ENCODE measurements around the gene DMKN. TPM values are rescaled to one million over a fixed set of nuclear protein-coding genes. Genes with fewer than 3 reads are reported as not detected.

Gene DMKN, protein sequence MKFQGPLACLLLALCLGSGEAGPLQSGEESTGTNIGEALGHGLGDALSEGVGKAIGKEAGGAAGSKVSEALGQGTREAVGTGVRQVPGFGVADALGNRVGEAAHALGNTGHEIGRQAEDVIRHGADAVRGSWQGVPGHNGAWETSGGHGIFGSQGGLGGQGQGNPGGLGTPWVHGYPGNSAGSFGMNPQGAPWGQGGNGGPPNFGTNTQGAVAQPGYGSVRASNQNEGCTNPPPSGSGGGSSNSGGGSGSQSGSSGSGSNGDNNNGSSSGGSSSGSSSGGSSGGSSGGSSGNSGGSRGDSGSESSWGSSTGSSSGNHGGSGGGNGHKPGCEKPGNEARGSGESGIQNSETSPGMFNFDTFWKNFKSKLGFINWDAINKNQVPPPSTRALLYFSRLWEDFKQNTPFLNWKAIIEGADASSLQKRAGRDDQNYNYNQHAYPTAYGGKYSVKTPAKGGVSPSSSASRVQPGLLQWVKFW
- 11.3 TPM for polyA plus RNA-seq (2013, experiment 1 of 2)
- polyA plus RNA-seq (2013, experiment 2 of 2) = 11.6 TPM

DNA sequence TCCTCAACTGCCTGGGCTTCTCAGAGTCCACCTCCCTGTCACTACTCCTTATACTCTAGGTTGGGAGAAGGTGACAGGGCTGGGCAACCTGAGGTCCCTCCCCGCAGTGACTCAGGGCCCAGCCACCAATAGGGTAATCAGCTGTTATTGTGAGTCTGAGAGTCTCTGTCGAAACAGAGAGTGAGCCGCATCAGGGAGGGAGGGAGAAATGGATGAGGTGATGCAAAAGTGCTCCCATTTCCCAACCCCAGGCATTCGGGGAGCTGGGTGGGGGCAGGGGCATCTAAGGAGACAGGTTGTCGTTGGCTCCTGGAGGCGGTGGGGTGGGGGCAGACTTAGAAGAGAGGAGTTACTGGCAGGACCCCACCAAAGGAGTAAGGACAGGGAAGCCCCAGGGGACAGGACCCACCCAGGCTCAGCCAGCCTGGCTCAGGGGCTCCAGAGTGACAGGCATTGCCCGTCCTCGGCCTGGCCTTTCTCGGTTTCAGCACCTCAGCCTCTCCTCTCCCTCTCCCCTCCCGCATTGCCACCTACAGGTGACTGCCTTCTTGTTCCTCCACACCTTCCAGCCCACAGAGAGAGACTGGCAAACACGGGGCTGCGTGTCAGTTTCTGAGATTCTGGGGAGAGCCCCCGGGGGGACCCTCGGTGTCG, at the start of gene DMKN:
Gene DMKN (minus strand): TSS at position 22 of the 654 bp plus-strand sequence. CDS start 174 bp downstream, outside the sequence.
- no peak within 1 kb of the TSS for H2BK120ac ChIP-seq (ENCODE audit: low read depth, low read length)
- peak within 1 kb of the TSS; percentile 15 for H4K8ac ChIP-seq (ENCODE audit: low read length)
- peak within 1 kb of the TSS in 1 of 2 experiments; percentile 60 for H3K4me3 ChIP-seq (ENCODE audit: insufficient read depth in 1 of 2, low read depth in 1 of 2, low read length in 2 of 2)
- H2BK15ac ChIP-seq (ENCODE audit: low read depth, poor library complexity, severe bottlenecking) = peak within 1 kb of the TSS; percentile 60
- peak within 1 kb of the TSS in 1 of 2 experiments; percentile 47 for H2BK12ac ChIP-seq (ENCODE audit: low read length in 2 of 2)
- peak; percentile 71 for DNase-seq
- no peak within 1 kb of the TSS for H3K27ac ChIP-seq (ENCODE audit: low read length, poor library complexity, severe bottlenecking)
- H2AFZ ChIP-seq (ENCODE audit: low read depth, low read length) = no peak within 1 kb of the TSS
- H2AK5ac ChIP-seq (ENCODE audit: low read length, severe bottlenecking) = no peak within 1 kb of the TSS
- WGBS = 23% methylated on average over 15 of the region's 15 CpGs
- H3K36me3 ChIP-seq (ENCODE audit: control insufficient read depth in 1 of 2, insufficient read depth in 2 of 2, low read depth in 1 of 2, low read length in 2 of 2) = no peaks in the 10 kb centered on the region
- H3K79me1 ChIP-seq (replicated peaks; ENCODE audit: low read length, poor library complexity, severe bottlenecking) = no peaks in the 10 kb centered on the region
- no peak within 1 kb of the TSS for H3K23ac ChIP-seq (ENCODE audit: low read length in 2 of 2)
- no peaks in the 10 kb centered on the region for H3K9me3 ChIP-seq (ENCODE audit: control insufficient read depth, low read length)
- peak within 1 kb of the TSS in 1 of 2 experiments; percentile 41 for H3K18ac ChIP-seq (ENCODE audit: low read depth in 1 of 2, low read length in 2 of 2)
- no peak within 1 kb of the TSS for H3K4me2 ChIP-seq (ENCODE audit: low read length, poor library complexity, severe bottlenecking)
- peaks cover 18% of the 10 kb centered on the region for H3K4me1 ChIP-seq (ENCODE audit: control insufficient read depth, insufficient read depth, low read depth, low read length)
- no peak within 1 kb of the TSS for H4K91ac ChIP-seq (ENCODE audit: low read length)
- H2BK5ac ChIP-seq (ENCODE audit: low read depth, low read length, poor library complexity, severe bottlenecking) = no peak within 1 kb of the TSS
- peak within 1 kb of the TSS in 1 of 2 experiments; percentile 35 for H3K14ac ChIP-seq (ENCODE audit: low read length in 2 of 2)
- H3K9ac ChIP-seq (ENCODE audit: low read length) = peak within 1 kb of the TSS; percentile 74
- peaks cover 23 to 56% of the 10 kb centered on the region in 2 experiments for H3K27me3 ChIP-seq (ENCODE audit: control insufficient read depth in 1 of 2, insufficient read depth in 1 of 2, low read length in 2 of 2)
- H3K4ac ChIP-seq (ENCODE audit: low read depth in 1 of 2, low read length in 2 of 2) = no peak within 1 kb of the TSS

DNA sequence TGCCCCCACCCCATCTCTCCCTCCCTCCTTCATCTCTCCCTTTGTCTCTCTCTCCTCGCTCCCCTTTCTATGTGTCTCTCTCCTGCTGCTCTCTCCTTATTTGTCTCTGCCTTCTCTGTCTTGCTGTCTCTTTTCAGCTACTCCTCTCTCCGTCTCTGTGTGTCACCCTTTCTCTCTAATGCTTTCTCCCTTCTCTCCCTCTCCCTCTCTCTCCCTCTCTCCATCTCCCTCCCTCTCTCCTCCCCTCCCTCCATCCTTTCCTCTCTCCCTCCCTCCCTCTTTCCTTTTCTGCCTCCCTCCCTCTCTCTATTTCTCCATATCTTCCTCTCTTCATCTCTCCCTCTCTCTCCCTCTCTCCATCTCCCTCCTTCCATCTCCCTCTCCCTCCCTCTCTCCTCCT, 49.3 kb upstream of the DMKN start:
- Histone ChIP-seq H2BK15ac (ENCODE audit: low read depth, poor library complexity, severe bottlenecking) (no peak overlapping the region), H3K27me3 (ENCODE audit: control insufficient read depth in 1 of 2, insufficient read depth in 1 of 2, low read length in 2 of 2) (peaks cover 24 to 76% of the 10 kb centered on the region in 2 experiments), H4K8ac (ENCODE audit: low read length) (no peak overlapping the region), H3K4ac (ENCODE audit: low read depth in 1 of 2, low read length in 2 of 2) (no peak overlapping the region), H3K23ac (ENCODE audit: low read length in 2 of 2) (no peak overlapping the region), H3K9me3 (ENCODE audit: control insufficient read depth, low read length) (no peaks in the 10 kb centered on the region), H3K36me3 (ENCODE audit: control insufficient read depth in 1 of 2, insufficient read depth in 2 of 2, low read depth in 1 of 2, low read length in 2 of 2) (no peaks in the 10 kb centered on the region), H3K79me1 (replicated peaks; ENCODE audit: low read length, poor library complexity, severe bottlenecking) (no peaks in the 10 kb centered on the region), H3K18ac (ENCODE audit: low read depth in 1 of 2, low read length in 2 of 2) (no peak overlapping the region), H2AK5ac (ENCODE audit: low read length, severe bottlenecking) (no peak overlapping the region), H4K91ac (ENCODE audit: low read length) (no peak overlapping the region), H2BK5ac (ENCODE audit: low read depth, low read length, poor library complexity, severe bottlenecking) (no peak overlapping the region), H3K4me1 (ENCODE audit: control insufficient read depth, insufficient read depth, low read depth, low read length) (peaks cover 8% of the 10 kb centered on the region), H3K14ac (ENCODE audit: low read length in 2 of 2) (no peak overlapping the region), H3K9ac (ENCODE audit: low read length) (no peak overlapping the region), H3K27ac (ENCODE audit: low read length, poor library complexity, severe bottlenecking) (no peak overlapping the region), H3K4me2 (ENCODE audit: low read length, poor library complexity, severe bottlenecking) (no peak overlapping the region), H3K4me3 (ENCODE audit: insufficient read depth in 1 of 2, low read depth in 1 of 2, low read length in 2 of 2) (no peak overlapping the region), H2AFZ (ENCODE audit: low read depth, low read length) (no peak overlapping the region), H2BK120ac (ENCODE audit: low read depth, low read length) (no peak overlapping the region), H2BK12ac (ENCODE audit: low read length in 2 of 2) (no peak overlapping the region)
- no peak for DNase-seq
- 55% methylated on average over 2 of the region's 2 CpGs for WGBS

DNA sequence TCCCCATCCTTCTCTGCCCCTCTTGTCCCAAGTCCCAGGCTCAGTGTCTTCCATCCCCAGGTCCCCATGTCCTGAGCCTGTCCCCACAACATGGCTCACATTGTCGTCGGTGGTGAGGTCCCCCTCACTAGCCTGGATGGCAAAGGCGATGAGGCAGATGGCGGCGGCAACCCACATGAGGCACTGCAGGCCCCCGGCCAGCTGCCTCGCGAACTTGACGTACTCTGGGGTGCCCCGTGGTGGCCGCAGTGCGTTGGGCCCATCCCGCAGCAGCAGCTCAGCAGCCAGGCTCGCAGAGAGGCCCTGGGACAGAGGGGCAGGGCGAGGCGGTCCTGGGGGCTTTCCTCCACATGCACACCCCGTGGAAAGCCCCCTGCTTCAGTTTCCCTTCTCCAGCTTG, 48.9 kb upstream of the DMKN start:
- 64% methylated on average over 17 of the region's 17 CpGs for WGBS
- no peak overlapping the region for H3K4ac ChIP-seq (ENCODE audit: low read depth in 1 of 2, low read length in 2 of 2)
- no peak overlapping the region for H4K8ac ChIP-seq (ENCODE audit: low read length)
- no peak overlapping the region for H3K27ac ChIP-seq (ENCODE audit: low read length, poor library complexity, severe bottlenecking)
- H4K91ac ChIP-seq (ENCODE audit: low read length) = no peak overlapping the region
- peak overlapping the region in 1 of 2 experiments; percentile 33 for H3K4me3 ChIP-seq (ENCODE audit: insufficient read depth in 1 of 2, low read depth in 1 of 2, low read length in 2 of 2)
- H3K18ac ChIP-seq (ENCODE audit: low read depth in 1 of 2, low read length in 2 of 2) = no peak overlapping the region
- H3K36me3 ChIP-seq (ENCODE audit: control insufficient read depth in 1 of 2, insufficient read depth in 2 of 2, low read depth in 1 of 2, low read length in 2 of 2) = no peaks in the 10 kb centered on the region
- no peak overlapping the region for H2AFZ ChIP-seq (ENCODE audit: low read depth, low read length)
- no peak overlapping the region for H2BK120ac ChIP-seq (ENCODE audit: low read depth, low read length)
- peaks cover 24 to 76% of the 10 kb centered on the region in 2 experiments for H3K27me3 ChIP-seq (ENCODE audit: control insufficient read depth in 1 of 2, insufficient read depth in 1 of 2, low read length in 2 of 2)
- H3K4me2 ChIP-seq (ENCODE audit: low read length, poor library complexity, severe bottlenecking) = no peak overlapping the region
- no peak overlapping the region for H2AK5ac ChIP-seq (ENCODE audit: low read length, severe bottlenecking)
- H3K9ac ChIP-seq (ENCODE audit: low read length) = no peak overlapping the region
- H3K9me3 ChIP-seq (ENCODE audit: control insufficient read depth, low read length) = no peaks in the 10 kb centered on the region
- no peak for DNase-seq
- no peak overlapping the region for H2BK5ac ChIP-seq (ENCODE audit: low read depth, low read length, poor library complexity, severe bottlenecking)
- H3K23ac ChIP-seq (ENCODE audit: low read length in 2 of 2) = no peak overlapping the region
- no peak overlapping the region for H2BK12ac ChIP-seq (ENCODE audit: low read length in 2 of 2)
- no peak overlapping the region for H2BK15ac ChIP-seq (ENCODE audit: low read depth, poor library complexity, severe bottlenecking)
- H3K14ac ChIP-seq (ENCODE audit: low read length in 2 of 2) = peak overlapping the region in 1 of 2 experiments; percentile 56
- peaks cover 11% of the 10 kb centered on the region for H3K4me1 ChIP-seq (ENCODE audit: control insufficient read depth, insufficient read depth, low read depth, low read length)
- no peaks in the 10 kb centered on the region for H3K79me1 ChIP-seq (replicated peaks; ENCODE audit: low read length, poor library complexity, severe bottlenecking)

DNA sequence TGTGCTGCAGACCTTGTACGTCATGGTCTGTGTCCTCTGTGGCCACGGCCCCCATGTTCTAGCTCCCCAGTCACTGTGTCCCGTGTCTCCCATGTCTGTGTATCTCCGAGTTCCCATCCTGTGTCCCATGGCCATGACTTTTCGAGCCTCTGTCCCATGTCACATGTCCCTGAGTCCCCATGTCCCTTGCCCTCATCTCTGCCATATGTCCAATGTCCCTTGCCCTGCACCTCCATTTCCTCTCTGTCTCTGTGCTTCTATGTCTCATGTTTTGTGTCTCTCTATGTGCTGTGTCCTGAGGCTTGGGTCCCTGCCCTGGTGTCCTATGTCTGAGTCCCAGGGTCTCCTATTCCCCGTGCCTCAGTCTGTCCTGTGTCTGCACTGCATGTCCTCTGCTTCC, 48.0 kb upstream of the DMKN start:
- no peak overlapping the region for H2BK5ac ChIP-seq (ENCODE audit: low read depth, low read length, poor library complexity, severe bottlenecking)
- DNase-seq = no peak
- no peak overlapping the region for H3K27ac ChIP-seq (ENCODE audit: low read length, poor library complexity, severe bottlenecking)
- H3K14ac ChIP-seq (ENCODE audit: low read length in 2 of 2) = no peak overlapping the region
- H2BK120ac ChIP-seq (ENCODE audit: low read depth, low read length) = no peak overlapping the region
- no peak overlapping the region for H3K4ac ChIP-seq (ENCODE audit: low read depth in 1 of 2, low read length in 2 of 2)
- no peak overlapping the region for H2AFZ ChIP-seq (ENCODE audit: low read depth, low read length)
- 77% methylated on average over 6 of the region's 6 CpGs for WGBS
- no peak overlapping the region for H4K8ac ChIP-seq (ENCODE audit: low read length)
- no peak overlapping the region for H2BK12ac ChIP-seq (ENCODE audit: low read length in 2 of 2)
- no peaks in the 10 kb centered on the region for H3K79me1 ChIP-seq (replicated peaks; ENCODE audit: low read length, poor library complexity, severe bottlenecking)
- no peaks in the 10 kb centered on the region for H3K36me3 ChIP-seq (ENCODE audit: control insufficient read depth in 1 of 2, insufficient read depth in 2 of 2, low read depth in 1 of 2, low read length in 2 of 2)
- H3K4me1 ChIP-seq (ENCODE audit: control insufficient read depth, insufficient read depth, low read depth, low read length) = peaks cover 12% of the 10 kb centered on the region
- no peak overlapping the region for H3K9ac ChIP-seq (ENCODE audit: low read length)
- no peak overlapping the region for H4K91ac ChIP-seq (ENCODE audit: low read length)
- no peak overlapping the region for H3K4me3 ChIP-seq (ENCODE audit: insufficient read depth in 1 of 2, low read depth in 1 of 2, low read length in 2 of 2)
- no peak overlapping the region for H3K23ac ChIP-seq (ENCODE audit: low read length in 2 of 2)
- no peaks in the 10 kb centered on the region for H3K9me3 ChIP-seq (ENCODE audit: control insufficient read depth, low read length)
- no peak overlapping the region for H3K4me2 ChIP-seq (ENCODE audit: low read length, poor library complexity, severe bottlenecking)
- no peak overlapping the region for H2AK5ac ChIP-seq (ENCODE audit: low read length, severe bottlenecking)
- H3K18ac ChIP-seq (ENCODE audit: low read depth in 1 of 2, low read length in 2 of 2) = no peak overlapping the region
- H2BK15ac ChIP-seq (ENCODE audit: low read depth, poor library complexity, severe bottlenecking) = no peak overlapping the region
- peaks cover 25 to 80% of the 10 kb centered on the region in 2 experiments for H3K27me3 ChIP-seq (ENCODE audit: control insufficient read depth in 1 of 2, insufficient read depth in 1 of 2, low read length in 2 of 2)
